Activated T-cell treated with anti-CD3 and anti-CD28 coated beads, Interleukin-2, amount 50 U/mL, for 24 hours (primary cell): Measurements from ENCODE around the gene KMT2E.

Experiments
- DNase-seq: peaks from one replicate; pipeline ENCODE4 v3.0.0-alpha.2; 2020
- H3K27ac Mint-ChIP-seq: 2 replicates; pipeline ENCODE4 v1.8.0; 2020; ENCODE audit warnings: mild to moderate bottlenecking, mixed read lengths
- H3K27me3 Mint-ChIP-seq: 2 replicates; pipeline ENCODE4 v1.8.0; 2020; ENCODE audit warnings: mixed read lengths
- H3K36me3 Mint-ChIP-seq: 2 replicates; pipeline ENCODE4 v1.8.0; 2020; ENCODE audit warnings: low read depth, mixed read lengths
- H3K4me1 Mint-ChIP-seq: 2 replicates; pipeline ENCODE4 v1.8.0; 2020; ENCODE audit warnings: low read depth, mixed read lengths
- H3K4me3 Mint-ChIP-seq: 2 replicates; pipeline ENCODE4 v1.8.0; 2020; ENCODE audit warnings: mild to moderate bottlenecking, moderate library complexity, mixed read lengths
- H3K9me3 Mint-ChIP-seq: 2 replicates; pipeline ENCODE4 v1.8.0; 2020; ENCODE audit warnings: mixed read lengths

The KMT2E gene

GRCh38 chr7:105137898-105138297 is 123.9 kb downstream of the KMT2E start:
- H3K27me3 Mint-ChIP-seq, result no peaks in the 10 kb centered on the region
- H3K27ac Mint-ChIP-seq, result no peak overlapping the region
- H3K36me3 Mint-ChIP-seq, result peaks cover 65% of the 10 kb centered on the region
- DNase-seq, result no peak
- H3K4me3 Mint-ChIP-seq, result no peak overlapping the region
- H3K9me3 Mint-ChIP-seq, result no peaks in the 10 kb centered on the region
- H3K4me1 Mint-ChIP-seq, result peaks cover 10% of the 10 kb centered on the region

GRCh38 chr7:105139381-105139780 is 125.4 kb downstream of the KMT2E start:
- Mint-ChIP-seq H3K9me3 (no peaks in the 10 kb centered on the region), H3K27ac (peak overlapping the region; percentile 34)

GRCh38 chr7:105141068-105141467 is 127.1 kb downstream of the KMT2E start:
- no peak overlapping the region for H3K27ac Mint-ChIP-seq
- no peaks in the 10 kb centered on the region for H3K9me3 Mint-ChIP-seq
- H3K27me3 Mint-ChIP-seq, result no peaks in the 10 kb centered on the region
- DNase-seq, result no peak
- peaks cover 7% of the 10 kb centered on the region for H3K4me1 Mint-ChIP-seq
- H3K4me3 Mint-ChIP-seq, result no peak overlapping the region
- peaks cover 82% of the 10 kb centered on the region for H3K36me3 Mint-ChIP-seq

More at GRCh38 chr7:105139381-105139780, 125.4 kb downstream of the KMT2E start:
- peaks cover 71% of the 10 kb centered on the region for H3K36me3 Mint-ChIP-seq
- peaks cover 9% of the 10 kb centered on the region for H3K4me1 Mint-ChIP-seq
- H3K4me3 Mint-ChIP-seq, result no peak overlapping the region
- H3K27me3 Mint-ChIP-seq, result no peaks in the 10 kb centered on the region
- no peak for DNase-seq

- H3K4me1 Mint-ChIP-seq, result peaks cover 28% of the 10 kb centered on the region
- DNase-seq, result no peak
- H3K27me3 Mint-ChIP-seq, result no peaks in the 10 kb centered on the region
- H3K36me3 Mint-ChIP-seq, result peaks cover 36% of the 10 kb centered on the region
- H3K9me3 Mint-ChIP-seq, result no peaks in the 10 kb centered on the region
- peak overlapping the region; percentile 78 for H3K27ac Mint-ChIP-seq
- no peak overlapping the region for H3K4me3 Mint-ChIP-seq
These were observed 135.8 kb downstream of the KMT2E start for GRCh38 chr7:105149827-105150226.

- Mint-ChIP-seq H3K27me3 (no peaks in the 10 kb centered on the region), H3K4me3 (no peak overlapping the region), H3K9me3 (no peaks in the 10 kb centered on the region), H3K36me3 (peaks cover 37% of the 10 kb centered on the region), H3K27ac (no peak overlapping the region), H3K4me1 (peaks cover 28% of the 10 kb centered on the region)
- DNase-seq, result no peak
These were observed 137.1 kb downstream of the KMT2E start for GRCh38 chr7:105151152-105151551.

- no peak for DNase-seq
- H3K4me1 Mint-ChIP-seq, result peaks cover 42% of the 10 kb centered on the region
- peak overlapping the region; percentile 48 for H3K27ac Mint-ChIP-seq
- H3K36me3 Mint-ChIP-seq, result peaks cover 42% of the 10 kb centered on the region
- no peaks in the 10 kb centered on the region for H3K9me3 Mint-ChIP-seq
- no peak overlapping the region for H3K4me3 Mint-ChIP-seq
- H3K27me3 Mint-ChIP-seq, result no peaks in the 10 kb centered on the region
These were observed 139.5 kb downstream of the KMT2E start for GRCh38 chr7:105153531-105153930.

- Mint-ChIP-seq H3K27me3 (no peaks in the 10 kb centered on the region), H3K4me1 (peaks cover 42% of the 10 kb centered on the region), H3K4me3 (no peak overlapping the region), H3K36me3 (peaks cover 46% of the 10 kb centered on the region), H3K27ac (peak overlapping the region; percentile 26), H3K9me3 (no peaks in the 10 kb centered on the region)
- DNase-seq, result no peak
These were observed 140.1 kb downstream of the KMT2E start for GRCh38 chr7:105154084-105154483.

- DNase-seq, result no peak
- Mint-ChIP-seq H3K4me3 (no peak overlapping the region), H3K36me3 (peaks cover 40% of the 10 kb centered on the region), H3K9me3 (no peaks in the 10 kb centered on the region), H3K4me1 (peaks cover 25% of the 10 kb centered on the region), H3K27me3 (no peaks in the 10 kb centered on the region), H3K27ac (peak overlapping the region; percentile 27)
These were observed 142.7 kb downstream of the KMT2E start for GRCh38 chr7:105156731-105157130.

- Mint-ChIP-seq H3K4me1 (peaks cover 25% of the 10 kb centered on the region), H3K27ac (peak overlapping the region; percentile 27), H3K36me3 (peaks cover 40% of the 10 kb centered on the region), H3K27me3 (no peaks in the 10 kb centered on the region), H3K4me3 (no peak overlapping the region), H3K9me3 (no peaks in the 10 kb centered on the region)
- DNase-seq, result no peak
These were observed 143.3 kb downstream of the KMT2E start for GRCh38 chr7:105157278-105157677.

GRCh38 chr7:105161366-105161765 is 147.4 kb downstream of the KMT2E start:
- peaks cover 16% of the 10 kb centered on the region for H3K4me1 Mint-ChIP-seq
- no peak overlapping the region for H3K4me3 Mint-ChIP-seq
- H3K36me3 Mint-ChIP-seq, result peaks cover 64% of the 10 kb centered on the region
- DNase-seq, result no peak
- peak overlapping the region; percentile 61 for H3K27ac Mint-ChIP-seq
- H3K9me3 Mint-ChIP-seq, result no peaks in the 10 kb centered on the region
- no peaks in the 10 kb centered on the region for H3K27me3 Mint-ChIP-seq
